CD4-positive, alpha-beta T cell treated with Interleukin-17A for 1 hour (primary cell): Measurements from ENCODE around the gene TTC29.
"Not testable (repeated sequence)": the region's sequence is repeated elsewhere in the genome, so short reads cannot be mapped to it uniquely, and the experiment has no call there.

Experiments
- DNase-seq: peaks from one replicate; pipeline ENCODE4 v3.0.0-alpha.2; 2020

TTC29 gene

DNA sequence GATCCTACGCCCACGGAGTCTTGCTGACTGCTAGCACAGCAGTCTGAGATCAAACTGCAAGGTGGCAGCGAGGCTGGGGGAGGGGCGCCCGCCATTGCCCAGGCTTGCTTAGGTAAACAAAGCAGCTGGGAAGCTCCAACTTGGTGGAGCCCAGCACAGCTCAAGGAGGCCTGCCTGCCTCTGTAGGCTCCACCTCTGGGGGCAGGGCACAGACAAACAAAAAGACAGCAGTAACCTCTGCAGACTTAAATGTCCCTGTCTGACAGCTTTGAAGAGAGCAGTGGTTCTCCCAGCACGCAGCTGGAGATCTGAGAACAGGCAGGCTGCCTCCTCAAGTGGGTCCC lies 281.7 kb downstream of the TTC29 start:
- not testable (repeated sequence) for DNase-seq

DNA sequence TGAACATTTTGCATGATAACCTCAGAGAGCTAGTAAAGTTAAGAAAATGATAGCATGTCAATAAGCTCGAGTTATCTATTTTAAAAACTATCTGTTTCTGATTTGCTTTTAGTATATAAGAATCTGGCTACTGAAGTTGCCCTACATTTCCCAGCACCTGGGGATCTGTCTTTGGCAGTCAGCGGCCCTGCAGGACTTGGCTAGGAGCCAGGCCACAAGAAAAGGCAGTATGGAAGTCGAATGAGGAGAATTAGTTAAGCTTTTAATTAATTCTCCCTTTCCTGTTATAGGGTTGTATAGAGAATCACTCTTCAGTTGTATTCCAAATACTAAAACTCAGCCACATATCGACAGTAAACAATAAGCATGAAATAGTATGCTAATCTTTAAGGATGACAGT lies 284.3 kb downstream of the TTC29 start:
- no peak for DNase-seq
